Activated CD4-positive, alpha-beta T cell treated with anti-CD3 and anti-CD28 coated beads, Interleukin-2, Interleukin-6, amounts not matched to agents 100 ng/mL and 50 ng/mL, durations not matched to agents 16 hours and 8 hours (primary cell): ENCODE results near the gene KLF1.
"Not testable (repeated sequence)": the region's sequence is repeated elsewhere in the genome, so short reads cannot be mapped to it uniquely, and the experiment has no call there.

Source experiments
- DNase-seq: peaks from one replicate; pipeline ENCODE4 v3.0.0-alpha.2; 2020

The KLF1 gene

DNA sequence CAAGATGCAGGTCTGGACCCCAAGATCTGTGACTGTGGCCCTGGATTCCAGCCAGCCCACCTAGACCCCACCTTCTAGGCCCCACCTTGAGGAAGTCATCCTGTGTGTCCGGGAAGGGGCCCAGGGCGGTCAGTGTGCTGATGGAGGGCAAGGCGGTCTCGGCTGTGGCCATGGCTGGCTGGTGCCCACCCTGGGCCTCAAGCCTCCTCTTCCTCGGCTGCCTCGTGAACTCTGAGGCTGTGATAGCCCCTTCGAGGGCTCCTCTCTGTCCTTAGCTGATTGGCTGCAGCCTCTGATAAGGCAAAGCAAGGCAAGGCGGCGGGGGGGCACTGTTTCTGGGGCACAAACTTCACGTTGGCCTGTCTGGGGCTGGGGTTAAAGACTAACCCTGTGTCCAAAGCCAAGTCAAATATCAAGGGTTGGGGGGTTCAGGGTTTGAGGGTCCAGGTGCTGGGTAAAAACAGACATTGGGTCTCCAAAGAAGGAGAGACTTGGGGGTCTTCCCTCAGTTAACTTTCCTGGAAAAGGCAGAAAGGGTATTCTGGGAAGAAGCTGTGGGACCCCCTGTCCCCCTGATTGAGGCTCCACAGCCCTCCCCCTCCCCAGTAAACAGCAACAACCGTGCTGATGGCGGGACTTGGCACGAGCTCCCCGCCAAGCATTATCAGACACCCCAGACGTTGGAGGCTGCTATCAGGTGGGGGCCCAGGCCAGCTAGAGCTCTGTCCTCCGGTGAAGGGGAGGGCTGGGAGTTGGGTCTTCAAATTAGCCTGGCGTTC is at the start of gene KLF1:
Gene KLF1 (minus strand): TSS at position 233 of the 779 bp plus-strand sequence. CDS start 61 bp downstream, at position 172.
- DNase-seq, result no peak

- no peak for DNase-seq
Observed at GRCh38 chr19:12936582-12936981, 49.6 kb upstream of the KLF1 start.

DNA sequence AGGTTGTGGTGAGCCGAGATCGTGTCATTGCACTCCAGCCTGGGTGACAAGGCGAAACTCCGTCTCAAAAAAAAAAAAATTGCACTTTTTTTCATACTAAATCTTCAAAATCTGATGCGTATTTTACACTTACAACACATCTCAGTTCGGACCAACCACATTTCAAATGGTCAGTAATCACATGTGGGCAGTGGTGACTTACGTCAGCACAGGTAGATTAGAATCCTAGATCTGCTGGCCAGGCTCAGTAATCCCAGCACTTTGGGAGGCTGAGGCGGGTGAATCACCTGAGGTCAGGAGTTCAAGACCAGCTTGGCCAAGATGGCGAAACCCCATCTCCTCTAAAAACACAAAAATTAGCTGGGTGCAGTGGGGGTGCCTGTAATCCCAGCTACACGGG is 48.1 kb upstream of the KLF1 start:
- no peak for DNase-seq

DNA sequence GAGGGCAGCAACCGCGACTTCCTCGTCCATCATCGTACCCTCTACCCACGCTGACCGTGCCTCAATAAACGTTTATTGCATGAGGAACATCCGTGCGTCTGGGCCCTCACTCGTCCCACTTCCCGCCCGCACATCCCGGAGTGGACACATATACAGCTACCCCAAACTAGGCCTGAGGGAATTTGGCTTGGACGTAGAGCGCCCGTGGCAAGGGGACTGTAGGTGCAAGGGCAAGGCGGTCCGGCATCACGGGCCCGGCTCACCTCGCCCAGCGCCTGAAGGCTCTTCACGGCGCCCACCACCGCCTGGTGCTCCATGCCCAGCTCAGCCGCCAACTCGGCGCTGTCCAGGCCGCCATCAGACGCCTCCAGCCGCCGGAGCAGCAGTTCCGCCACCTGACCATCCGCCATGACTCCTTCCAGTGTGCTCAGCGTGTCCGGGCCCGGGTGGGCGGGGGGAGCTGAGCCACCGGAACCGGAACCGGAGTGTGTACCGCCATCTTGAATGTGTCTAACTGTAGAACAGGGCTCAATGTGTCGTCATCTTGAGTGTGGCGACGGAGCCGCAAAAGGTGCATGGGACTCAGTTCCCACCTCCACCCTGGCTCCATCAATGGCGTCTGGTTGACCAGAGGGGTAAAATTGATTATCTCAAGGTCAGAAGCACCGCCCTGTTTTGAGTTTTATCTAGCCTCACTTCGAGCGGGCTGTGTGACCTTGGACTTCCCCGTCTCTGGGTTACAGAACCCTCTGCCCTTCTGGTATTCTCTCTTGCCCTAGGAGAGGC is 46.5 kb upstream of the KLF1 start, which contains the start of gene FARSA:
Gene FARSA (minus strand): TSS at position 425 of the 786 bp plus-strand sequence. CDS start 15 bp downstream, at position 410.
- peak; percentile 96 for DNase-seq

DNA sequence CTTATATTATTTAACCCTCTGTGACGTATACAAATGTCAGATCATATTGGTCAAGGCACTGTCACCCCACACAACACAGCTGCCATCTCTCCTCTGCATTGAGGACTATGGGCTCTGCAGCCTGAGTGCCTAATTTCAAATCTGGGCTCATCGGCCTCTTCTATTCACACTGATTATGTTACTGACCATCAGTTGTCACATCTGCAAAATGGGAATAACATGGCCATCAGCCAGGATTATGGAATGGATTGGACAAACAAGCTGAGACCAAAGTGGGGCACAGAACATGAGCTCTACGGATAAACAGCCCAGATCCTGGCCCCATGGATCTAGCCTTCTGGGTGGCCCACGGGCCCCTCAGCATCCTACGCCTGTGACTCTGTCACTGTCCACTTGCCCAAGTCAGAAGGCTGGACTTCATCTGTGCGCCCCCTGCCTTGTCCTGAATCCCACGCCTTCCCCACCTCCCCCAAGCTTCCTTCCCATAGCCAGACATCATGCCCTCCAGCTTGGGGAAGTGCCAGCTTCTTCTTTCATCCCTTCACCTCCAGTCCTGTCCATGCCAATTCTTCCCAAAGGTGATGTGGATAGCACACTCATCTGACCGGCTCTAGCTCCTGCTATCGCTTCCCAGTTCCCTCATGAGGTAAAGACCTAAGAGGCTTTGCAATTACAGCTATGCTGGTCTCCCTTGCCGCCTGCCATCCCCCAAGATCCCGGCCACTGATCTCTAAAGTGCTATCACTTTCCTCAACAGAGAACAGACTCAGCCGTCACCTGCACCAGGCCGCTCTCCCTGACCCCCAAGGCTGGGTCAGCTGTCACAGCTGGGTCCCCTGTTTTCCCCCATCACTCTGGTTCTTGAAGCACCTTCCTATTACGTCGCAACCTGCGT is 45.6 kb upstream of the KLF1 start:
- DNase-seq, result no peak

GRCh38 chr19:12930002-12930645 is 43.1 kb upstream of the KLF1 start:
- DNase-seq, result no peak

DNA sequence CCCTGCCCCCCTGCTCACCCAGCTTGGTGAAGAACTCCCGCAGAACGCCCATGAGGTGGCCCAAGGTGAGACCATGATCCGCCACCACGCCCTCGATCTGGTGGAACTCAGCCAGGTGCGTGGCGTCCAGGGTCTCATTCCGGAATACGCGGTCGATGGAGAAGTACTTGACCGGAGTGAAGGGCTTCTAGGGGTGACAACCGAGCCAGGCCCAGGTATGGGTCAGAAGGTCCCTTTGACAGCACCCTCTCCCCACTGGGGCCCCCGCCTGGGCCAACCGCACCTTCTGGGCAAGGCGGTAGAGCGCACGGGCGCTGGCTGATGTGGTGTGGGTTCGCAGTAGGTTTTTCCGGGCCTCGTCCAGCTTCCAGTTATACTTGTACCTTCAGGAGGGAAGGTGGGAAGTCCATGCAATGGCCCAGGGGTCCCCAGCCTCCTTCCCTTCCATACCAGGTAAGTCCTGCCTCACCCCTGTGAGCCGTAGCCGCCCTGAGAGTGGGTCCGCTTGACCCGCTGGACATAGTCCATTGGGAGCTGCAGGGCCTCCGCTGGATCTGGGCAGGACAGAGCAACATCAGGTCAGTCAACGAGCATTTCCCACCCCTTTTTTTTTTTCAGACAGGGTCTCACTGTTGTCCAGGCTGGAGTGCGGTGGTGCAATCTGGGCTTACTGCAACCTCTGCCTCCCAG is 37.8 kb upstream of the KLF1 start:
- DNase-seq, result no peak

DNA sequence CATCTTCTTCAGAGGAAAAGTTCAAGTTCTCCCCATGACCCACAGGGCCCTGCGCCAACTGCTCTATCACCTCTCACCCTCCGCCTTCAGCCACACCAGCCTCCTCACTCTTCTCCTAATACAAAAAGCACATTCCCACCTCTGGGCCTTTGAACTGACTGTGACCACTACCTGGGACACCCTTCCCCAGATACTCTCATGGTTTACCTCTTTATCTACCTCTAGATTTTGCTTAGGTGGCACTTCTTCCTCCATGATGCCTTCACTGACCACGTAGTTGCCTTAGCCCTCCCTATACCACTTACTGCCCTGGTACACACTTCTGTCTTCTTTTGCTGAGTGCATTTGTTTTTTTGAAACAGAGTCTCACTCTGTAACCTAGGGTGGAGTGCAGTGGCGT is 36.0 kb upstream of the KLF1 start:
- no peak for DNase-seq

DNA sequence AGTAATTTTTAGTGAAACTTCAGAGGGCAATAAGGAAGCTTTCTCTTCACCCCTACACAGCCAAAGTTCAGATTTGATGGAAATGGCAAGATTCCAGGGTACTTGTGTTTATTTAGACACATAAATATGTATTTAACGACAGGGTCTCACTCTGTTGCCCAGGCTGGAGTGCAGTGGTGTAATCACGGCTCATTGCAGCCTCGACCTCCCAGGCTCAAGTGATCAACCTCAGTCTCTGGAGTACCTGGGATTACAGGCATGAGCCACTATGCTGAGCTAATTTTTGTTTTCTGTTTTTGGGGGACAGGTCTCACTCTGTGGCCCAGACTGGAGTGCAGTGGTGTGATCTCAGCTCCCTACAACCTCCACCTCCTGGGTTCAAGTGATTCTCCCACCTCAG is 34.0 kb upstream of the KLF1 start:
- DNase-seq, result no peak

- DNase-seq, result no peak
Observed at GRCh38 chr19:12918253-12918652, 31.3 kb upstream of the KLF1 start.

DNA sequence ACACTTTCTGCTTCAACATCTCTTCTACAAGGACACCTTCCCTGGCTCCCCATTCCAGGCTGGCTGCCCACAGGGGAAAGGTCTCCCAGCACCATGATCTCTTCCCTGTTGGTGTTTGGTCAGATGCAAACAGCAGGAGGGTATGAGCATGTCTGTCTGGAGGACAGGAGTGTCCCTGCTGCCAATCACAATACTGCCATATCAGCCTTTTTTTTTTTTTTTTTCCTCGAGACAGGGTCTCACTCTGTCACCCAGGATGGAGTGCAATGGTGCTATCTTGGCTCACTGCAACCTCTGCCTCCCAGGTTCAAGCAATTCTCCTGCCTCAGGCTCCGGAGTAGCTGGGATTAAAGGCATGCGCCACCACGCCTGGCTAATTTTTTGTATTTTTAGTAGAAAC is 28.9 kb upstream of the KLF1 start:
- DNase-seq, result not testable (repeated sequence)

DNA sequence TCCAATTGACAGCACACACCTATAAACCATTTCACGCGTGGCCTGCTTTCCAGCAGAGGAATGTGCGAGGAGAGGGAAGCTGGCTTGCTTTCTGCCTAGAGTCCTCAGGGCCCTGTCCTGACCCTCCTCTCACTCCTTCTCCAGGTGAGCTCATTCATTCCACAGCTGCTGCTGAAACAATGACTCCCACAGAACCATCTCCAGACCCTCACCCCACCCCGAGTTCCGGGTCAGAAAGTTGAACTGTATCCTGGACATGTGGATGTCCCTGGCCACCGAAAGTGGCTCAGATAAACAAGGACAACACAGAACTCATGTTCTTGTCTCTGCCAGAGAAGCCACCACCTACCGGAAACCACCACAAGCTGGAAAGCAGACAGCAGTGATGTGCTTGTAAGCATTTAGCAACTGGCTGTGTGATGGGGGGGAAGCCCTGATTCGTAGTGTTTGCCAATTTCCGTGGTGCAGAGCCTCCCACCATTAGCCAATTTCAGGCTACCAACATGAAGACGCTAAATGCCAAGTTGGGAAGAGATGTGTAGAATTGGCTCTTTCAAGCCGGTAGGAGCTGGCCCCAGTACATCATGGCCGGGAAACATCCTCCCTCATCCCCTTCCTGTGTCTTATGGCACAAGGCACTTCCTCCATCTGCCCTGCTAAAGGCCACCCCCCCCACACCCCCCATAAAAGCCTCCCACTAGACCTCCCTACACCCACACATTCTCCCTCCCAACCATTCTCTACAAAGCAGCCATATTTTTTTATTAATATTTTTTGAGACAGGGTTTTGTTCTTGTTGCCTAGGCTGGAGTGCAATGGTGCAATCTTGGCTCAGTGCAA is 27.1 kb upstream of the KLF1 start:
- DNase-seq, result peak; percentile 62

GRCh38 chr19:12913011-12913561 is 26.1 kb upstream of the KLF1 start:
- DNase-seq, result no peak

- DNase-seq, result no peak
Observed at GRCh38 chr19:12912571-12912970, 25.6 kb upstream of the KLF1 start.

- no peak for DNase-seq
Observed at GRCh38 chr19:12907166-12907565, 20.2 kb upstream of the KLF1 start.

DNA sequence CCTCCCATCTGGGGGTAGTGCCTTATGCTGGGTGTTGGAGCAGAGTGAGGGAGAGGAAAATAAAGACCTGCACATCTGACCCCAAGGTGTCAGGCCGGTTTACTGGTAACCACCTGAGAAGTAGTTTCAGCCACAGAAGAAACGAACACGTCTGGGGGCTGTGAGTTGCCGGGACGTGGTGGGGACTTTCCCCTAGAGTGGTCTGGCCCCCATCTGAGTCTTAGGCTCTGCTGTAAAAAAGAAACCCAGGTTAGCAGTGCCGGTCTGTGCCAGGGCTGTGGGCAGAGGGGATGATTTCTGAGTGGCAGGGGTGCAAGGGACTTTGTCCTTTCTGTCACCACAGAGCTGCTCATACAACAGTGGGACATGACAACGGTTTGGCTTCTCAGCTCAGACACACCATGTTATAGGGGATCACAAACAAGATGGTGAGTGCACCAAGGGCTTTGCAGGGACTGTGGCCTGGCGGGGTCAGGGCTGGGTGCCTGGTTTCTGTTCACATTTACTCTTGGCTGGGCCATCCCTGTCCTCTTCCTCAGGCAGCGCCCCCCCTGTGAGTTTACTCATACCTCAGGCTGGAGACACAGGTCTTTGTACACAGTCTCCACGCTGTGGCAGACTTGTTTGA is 13.0 kb upstream of the KLF1 start:
- peak; percentile 72 for DNase-seq

DNA sequence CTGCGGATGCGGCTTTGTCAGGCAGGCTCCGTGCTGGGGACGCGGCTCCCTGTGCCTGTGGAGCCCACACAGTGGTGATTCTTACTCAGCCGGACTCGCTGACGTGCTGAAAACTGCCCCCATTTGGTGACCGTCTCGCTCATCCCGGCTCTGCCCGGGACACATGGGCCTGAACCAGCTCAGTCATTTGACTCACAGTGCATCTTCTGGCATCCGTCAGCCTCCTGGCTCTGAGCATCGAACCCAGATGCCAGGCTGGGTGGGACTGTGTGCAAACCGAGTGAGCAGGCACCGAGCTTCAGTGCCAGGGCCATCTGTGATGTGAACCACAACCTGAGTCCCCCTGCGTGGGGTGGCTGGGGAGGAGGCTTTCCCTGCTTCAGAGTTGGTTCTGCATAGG is 9.5 kb upstream of the KLF1 start:
- DNase-seq, result no peak

DNA sequence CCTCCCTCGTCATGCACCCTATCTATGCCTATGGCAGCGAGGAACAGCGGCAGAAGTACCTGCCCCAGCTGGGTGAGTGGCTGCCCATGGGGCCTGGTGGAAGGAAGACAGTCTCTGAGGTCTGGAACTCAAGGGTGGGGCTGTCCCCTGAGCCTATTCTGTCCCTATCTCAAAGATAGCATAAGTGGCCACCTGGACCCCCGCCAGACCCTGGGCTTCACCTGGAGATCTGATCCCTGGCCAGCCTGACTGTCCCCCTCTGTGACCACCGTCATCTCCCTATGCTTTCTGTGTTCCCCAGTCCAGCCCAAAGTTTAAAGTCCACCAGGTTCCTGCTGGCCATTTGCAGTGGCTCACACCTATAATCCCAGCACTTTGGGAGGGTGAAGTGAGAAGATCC is 6.6 kb upstream of the KLF1 start:
- no peak for DNase-seq

- DNase-seq, result peak; percentile 11
Observed at GRCh38 chr19:12891553-12892021, 4.6 kb upstream of the KLF1 start.
